Kidney glomerular epithelial cell (primary cell): ENCODE data around the gene RRM1.
"Not testable (repeated sequence)": the region's sequence is repeated elsewhere in the genome, so short reads cannot be mapped to it uniquely, and the experiment has no call there.

ENCODE experiments used
- DNase-seq: peaks from one replicate; lab custom pipeline; 2025; lab: John Stamatoyannopoulos, UW

Gene RRM1

DNA sequence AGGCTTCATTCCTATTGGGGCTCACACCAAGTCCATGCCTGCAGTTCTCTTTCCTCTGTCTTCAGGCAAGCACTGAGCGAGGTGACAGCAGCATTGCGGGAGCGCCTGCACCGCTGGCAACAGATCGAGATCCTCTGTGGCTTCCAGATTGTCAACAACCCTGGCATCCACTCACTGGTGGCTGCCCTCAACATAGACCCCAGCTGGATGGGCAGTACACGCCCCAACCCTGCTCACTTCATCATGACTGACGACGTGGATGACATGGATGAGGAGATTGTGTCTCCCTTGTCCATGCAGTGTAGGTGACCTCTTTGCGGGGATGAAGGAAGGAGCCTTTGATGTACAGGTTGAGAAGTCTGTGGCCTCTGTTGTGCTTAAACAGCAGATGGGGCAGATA, 11.4 kb upstream of the RRM1 start:
- DNase-seq = no peak

DNA sequence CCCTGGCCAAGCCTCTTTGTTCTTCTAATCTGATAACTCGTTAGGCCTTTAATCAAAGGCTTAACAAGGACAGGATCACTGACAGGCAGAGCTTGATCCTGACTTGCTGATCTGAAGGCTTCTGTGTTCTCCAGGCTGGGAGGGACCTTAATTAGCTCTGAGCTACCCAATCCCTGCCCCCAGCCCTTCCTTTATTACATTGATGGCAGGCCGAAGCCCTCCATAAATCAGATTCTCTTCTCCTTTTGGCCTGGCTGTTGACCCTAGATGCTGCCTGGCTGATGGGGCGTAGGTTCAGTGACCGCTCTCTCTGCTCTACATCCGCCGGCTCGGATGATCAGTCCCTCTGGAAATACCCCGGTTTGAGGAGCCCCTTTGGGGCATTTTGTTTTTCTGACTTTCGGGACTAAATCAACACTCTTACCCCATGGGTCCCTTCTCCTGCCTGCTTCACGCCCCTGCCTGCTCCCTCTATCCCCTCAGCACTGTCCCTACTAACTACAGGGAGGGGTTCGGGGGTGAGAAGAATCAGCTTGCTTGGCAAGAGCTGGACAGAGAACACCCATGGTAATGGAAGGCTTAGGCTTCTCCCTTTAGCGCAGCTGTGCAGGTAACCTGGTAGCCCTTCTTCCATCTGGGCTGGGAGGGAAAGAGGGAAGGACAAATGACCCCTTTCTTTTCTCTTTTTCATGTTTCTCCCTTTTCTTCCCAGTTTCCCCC, 10.0 kb upstream of the RRM1 start:
- no peak for DNase-seq

DNA sequence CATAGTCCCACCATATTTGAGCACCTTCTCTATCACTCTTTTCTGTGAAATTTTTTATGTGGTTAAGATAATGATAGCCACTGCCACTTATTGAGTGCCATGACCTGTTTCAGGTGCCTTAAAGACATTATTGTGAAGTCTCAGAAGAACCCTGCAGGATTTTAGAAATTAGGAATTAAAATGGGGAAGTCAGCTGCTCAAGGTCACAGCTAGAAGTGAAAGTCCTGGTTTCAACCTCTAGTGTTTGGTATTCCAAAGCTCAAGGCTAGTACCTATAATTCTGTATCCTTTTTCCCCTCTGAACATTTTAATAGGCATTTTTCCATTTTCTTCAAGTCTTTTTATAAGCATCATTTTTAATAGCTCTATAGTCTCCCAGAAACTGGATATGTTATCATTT, 9.0 kb upstream of the RRM1 start:
- DNase-seq = no peak

DNA sequence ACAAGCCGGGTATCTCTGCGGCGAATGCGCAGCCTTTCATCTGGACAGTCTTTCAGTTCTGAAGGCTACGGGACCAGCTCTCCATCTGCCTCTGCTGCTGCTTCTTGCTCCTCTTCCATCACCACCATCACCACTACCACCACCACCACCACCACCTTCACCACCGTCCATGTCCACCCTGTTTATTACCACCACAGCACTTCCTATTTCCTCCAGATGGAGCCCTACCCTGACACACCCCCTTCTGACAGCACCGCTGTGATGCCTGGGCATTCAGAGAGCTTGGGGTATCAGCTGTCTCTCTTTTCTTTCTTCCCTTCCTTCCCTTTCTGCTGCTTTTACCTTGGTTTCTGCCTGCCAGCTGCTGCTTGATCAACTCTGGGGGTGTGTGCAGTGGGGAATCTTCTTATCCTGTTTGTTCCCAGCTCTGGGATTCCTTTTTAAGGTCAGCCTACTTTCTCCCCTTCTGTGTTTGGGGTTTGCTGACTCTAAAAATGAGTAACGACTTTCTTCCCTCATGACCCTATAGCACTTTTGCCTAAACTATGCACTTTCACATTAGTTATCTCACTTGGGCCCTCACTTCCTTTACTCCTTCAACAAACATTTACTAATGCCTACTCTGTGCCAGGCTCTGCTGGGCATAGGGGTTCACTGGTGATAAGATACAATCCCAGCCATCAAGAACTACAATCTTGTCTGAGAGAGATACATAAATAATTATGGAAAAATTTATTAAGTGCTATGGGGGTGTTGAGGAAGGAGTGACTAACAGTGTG, 7.8 kb upstream of the RRM1 start:
- DNase-seq = no peak

DNA sequence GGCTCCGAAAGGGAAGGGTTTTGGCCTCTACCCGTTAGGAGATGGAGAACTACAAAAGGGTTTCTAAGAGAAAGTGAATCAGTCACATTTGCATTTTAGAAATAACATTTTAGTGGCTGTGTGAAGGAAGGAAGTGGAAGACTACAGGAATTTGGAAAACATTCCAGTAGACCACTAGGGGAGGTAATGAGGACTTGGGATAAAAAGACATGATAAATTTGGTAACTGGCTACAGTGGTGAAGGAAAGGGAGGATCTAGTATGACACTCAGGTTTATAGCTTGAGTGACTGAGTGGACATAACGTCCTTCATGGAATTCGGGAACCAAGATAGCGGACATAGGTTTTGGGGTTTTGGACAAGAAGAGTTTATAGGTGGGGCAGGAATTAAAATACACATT, 7.0 kb upstream of the RRM1 start:
- DNase-seq = no peak

DNA sequence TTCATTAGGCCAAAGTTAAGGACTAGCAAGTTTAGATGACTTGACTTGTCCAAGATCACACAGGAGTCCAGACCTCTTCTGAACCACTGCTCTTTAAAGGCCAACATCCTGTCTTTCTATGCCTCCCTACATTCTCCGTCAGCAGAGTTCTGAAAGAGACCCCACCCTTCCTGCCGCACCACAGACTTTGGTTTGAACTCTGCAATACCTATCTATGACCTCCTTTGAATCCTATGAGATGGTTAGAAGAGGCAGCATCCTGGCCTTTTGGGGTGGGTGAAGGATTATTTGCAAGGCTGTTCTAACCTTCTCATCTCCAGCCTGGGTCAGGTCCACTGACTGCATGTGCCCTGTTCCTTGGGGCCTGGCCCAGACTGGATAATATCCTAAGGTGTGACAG, 4.3 kb upstream of the RRM1 start:
- no peak for DNase-seq

DNA sequence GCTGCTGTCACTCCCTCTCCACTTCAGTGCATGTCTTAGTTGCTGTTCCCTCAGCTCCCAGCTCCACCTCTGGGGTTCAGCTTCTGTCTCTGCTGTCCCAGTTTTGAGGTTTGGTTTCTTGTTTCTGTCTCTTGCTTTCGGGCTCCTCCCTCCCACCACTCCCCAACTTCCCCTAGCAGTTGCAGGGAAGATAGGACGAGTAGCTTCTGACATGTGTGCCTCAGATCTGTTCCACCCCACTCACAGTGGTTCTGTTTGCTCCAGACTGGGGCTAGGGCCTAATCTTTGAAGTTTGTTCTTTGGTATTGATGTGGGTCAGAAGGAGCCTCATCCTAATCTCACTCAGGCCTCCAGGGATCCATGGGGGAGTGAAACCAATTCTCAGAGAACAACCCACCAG, 2.6 kb upstream of the RRM1 start:
- DNase-seq = no peak

DNA sequence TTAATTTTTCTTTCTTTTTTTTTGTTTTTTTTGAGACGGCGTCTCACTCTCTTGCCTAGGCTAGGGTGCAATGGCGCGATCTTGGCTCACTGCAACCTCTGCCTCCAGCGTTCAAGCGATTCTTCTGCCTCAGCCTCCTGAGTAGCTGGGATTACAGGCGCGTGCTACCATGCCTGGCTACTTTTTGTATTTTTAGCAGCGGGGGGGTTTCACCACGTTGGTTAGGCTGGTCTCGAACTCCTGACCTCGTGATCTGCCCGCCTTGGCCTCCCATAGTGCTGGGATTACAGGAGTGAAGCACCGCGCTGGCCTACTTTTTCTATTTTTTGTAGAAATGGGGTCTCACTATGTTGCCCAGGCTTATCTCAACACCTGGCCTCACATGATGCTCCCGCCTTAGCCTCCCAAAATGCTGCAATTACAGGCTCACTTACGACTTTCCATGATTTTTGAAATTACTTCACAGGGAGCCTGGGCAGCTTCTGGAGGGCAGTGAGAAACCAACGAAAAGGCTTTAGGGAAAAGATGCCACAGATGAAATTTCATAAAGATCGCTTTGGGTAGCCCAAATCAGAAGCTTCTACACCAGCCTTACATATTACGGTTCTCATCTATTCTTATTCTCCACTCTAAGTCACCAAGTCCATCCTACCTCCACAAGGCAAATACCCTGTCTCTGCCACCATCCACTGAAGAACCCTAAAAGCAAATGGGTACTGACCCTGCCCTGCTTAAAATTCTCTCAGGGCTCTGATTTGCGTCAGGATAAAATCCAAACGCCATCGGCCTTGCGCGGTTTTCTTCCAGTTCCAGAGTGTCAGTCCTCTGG, 866 bp upstream of the RRM1 start:
- DNase-seq = no peak

DNA sequence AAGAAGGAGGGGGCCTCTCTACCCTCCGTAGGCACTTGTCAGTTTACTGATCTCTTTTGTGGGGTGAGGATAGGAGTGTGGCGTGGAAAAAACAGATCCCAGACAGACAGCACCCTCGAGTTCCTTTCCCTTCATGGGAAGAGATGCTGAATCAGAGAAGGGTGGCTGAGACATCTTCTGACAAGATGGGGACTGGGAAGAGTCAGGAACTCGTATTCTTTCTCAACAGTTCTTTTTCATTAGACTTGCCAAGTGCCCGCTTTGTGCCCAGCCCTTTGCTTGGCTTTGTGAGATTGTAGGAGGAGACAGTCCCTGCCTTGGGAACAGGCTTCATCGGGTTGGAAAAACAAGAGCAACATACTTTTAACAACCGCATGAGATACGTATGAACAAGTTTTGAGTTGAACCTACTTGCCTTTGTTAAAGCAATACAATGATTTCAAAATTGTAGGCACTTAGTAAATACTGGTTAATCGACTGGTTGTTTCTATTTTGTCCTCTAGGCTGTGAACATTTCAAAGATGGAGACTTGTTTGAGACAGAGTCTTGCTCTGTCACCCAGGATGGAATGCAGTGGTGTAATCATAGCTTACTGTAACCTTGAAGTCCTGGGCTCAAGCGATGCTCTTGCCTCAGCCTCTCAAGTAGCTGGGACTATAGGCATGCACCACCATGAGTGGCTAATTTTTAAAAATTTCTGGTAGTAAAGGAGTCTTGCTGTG, 1.1 kb downstream of the RRM1 start:
- DNase-seq = peak; percentile 35

DNA sequence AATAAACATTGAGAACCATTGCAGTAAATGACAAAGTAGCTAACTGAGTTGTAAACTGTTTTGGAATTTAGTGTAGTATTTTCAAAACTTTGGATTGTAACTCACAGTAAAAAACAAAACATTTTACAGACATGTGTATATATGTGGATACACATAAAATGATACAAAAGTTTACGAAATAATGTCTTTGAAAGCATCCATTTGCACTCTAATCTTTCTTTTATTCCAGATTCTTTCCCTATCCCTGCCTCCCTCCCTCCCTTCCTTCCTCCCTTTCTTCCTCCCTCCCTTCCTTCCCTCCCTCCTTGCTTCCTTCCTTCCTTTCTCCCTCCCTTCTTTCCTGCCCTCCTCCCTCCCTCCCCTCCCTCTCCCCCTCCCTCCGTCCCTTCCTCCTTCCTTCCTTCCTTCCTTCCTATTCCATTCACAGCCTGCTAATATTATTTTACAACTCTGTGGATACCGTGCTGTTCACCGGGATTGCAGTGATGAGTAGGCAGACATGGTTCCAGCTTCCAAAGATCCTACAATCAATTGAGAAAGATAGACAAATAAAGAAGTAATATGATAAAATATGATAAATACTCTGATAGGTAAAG, 3.5 kb downstream of the RRM1 start:
- no peak for DNase-seq

DNA sequence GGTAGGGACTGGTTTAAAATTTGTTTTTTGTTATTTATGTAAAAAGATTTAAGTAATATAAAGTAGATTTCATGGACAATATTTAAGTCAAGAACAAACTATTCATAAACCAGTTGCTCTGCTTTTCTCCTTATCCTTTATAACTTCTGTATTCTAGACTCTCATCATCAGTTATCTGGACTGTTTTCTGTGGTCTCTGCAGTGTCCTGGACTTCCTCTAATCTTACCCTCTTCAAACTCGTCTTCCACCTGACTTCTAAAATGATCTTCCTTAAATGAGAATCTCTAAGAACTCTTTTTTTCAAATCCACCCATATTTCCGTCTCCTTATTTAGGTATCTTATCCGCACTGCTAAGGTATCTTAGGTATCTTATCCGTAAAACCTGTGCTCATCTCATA, 8.1 kb downstream of the RRM1 start:
- no peak for DNase-seq

DNA sequence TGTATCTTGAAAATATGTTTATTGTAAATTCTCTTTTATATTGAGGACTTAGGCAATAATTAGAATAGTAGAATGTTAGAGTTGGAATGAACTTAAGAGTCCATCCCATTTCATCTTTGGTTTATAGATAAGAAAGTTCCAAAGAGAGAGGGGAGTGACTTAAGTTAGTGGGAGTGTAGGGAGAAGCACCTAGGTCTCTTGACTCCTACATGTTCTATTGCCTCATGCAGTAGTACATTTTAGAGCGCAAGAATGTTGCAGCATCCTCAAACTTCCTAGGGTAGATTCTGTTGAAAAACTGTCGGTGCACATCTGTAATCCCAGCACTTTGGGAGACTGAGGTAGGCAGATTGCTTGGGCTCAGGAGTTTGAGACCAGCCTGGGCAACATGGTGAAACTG, 8.7 kb downstream of the RRM1 start:
- DNase-seq = no peak

DNA sequence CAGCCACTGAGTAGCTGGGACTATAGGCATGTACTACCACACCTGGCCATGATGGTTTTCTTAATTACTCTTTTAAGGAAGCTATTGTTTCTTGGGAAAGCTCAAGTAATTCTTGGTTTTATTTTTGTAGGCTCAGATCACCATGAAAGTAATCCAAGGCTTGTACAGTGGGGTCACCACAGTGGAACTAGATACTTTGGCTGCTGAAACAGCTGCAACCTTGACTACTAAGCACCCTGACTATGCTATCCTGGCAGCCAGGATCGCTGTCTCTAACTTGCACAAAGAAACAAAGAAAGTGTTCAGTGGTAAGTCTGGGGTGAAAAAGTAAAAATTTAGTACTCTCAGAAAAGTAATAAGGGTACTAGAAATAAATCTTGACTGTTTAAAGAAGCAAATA, 11.3 kb downstream of the RRM1 start:
- DNase-seq = no peak

DNA sequence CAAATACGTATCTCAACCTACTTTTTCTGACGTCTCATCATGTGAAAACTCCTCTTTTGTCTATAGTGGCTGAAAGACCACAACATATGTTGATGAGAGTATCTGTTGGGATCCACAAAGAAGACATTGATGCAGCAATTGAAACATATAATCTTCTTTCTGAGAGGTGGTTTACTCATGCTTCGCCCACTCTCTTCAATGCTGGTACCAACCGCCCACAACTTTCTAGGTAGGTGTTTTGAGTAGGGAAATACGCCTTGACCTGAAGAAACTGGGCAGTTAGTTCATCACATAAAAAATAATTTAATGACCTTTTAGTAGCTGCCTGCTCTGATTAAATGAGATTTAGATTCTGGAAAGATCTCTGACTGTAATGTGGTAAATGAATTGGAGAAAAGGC, 17.2 kb downstream of the RRM1 start:
- DNase-seq = no peak

DNA sequence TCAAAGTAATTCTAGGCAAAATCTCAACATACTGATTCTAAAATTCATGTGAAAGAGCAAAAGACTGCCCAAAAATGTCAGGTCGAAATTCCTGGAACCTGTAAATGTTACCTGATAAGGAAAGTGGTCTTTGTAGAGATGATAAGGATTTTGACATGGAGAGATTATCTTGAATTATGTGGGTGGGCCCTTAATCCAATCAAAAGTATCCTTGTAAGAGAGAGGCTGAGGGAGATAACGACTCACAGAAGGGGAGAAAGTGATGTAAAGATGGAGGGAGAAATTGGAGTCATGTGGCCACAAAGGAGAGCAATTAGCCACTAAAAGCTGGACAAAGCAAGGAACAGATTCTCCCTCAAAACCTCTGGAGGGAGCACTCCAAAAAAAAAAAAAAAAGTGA, 20.5 kb downstream of the RRM1 start:
- DNase-seq = no peak

DNA sequence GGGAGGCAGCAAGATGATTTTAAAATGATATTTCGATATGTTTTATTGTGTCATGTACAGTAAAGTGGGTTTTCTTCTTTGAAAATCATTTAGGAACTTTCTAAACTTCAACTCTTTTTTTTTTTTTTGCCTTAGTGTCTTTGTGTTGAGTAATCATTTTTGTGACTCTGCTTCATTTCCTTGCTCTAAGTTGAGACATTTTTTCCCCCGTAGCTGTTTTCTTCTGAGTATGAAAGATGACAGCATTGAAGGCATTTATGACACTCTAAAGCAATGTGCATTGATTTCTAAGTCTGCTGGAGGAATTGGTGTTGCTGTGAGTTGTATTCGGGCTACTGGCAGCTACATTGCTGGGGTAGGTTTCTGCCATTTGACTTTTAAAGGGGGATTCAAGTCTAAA, 23.5 kb downstream of the RRM1 start:
- DNase-seq = peak; percentile 28

DNA sequence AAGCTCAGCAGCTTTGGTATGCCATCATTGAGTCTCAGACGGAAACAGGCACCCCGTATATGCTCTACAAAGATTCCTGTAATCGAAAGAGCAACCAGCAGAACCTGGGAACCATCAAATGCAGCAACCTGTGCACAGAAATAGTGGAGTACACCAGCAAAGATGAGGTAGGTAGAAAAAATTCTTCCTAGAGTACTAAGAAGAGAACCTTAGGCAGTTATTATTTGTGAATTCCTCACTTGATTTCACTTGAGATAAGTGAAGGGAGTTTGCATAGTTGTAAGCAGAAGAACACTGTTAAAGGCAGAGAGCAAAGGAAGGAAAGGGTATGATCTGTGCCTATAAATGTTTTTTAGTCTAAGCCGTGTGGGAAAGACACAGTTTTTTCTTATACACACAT, 28.6 kb downstream of the RRM1 start:
- DNase-seq = no peak

DNA sequence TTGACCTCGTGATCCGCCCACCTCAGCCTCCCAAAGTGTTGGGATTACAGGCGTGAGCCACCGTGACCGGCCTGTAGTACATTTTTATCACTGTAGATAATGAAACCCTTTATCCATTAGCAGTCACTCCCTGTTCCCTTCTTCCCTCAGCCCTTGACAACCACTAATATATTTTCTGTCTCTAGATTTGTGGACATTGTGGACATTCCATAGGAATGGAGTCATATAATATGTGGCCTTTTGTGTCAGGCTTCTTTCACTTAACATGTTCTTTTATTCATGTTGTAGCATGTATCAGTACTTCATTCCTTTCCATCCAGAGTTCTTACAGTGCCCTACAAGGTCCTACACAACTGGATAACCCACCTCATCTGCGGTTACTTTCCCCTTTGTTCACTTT, 30.5 kb downstream of the RRM1 start:
- no peak for DNase-seq

DNA sequence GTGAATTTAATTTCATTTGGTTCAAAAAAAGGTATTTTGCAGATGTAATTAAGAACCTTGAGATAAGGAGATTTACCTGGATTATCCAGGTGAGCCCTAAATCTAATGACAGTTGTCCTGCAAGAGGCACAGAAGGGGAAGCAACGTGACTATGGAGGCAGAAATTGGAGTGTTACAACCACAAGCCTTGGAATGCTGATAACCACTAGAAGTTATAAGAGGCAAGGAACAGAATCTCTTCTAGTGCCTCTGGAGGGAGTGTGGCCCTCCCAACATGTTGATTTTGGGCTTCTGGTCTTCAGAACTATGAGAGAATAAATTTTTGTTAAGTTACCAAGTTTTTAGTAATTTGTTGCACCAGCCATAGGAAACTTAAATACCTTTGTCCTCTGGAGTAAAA, 32.8 kb downstream of the RRM1 start:
- no peak for DNase-seq

DNA sequence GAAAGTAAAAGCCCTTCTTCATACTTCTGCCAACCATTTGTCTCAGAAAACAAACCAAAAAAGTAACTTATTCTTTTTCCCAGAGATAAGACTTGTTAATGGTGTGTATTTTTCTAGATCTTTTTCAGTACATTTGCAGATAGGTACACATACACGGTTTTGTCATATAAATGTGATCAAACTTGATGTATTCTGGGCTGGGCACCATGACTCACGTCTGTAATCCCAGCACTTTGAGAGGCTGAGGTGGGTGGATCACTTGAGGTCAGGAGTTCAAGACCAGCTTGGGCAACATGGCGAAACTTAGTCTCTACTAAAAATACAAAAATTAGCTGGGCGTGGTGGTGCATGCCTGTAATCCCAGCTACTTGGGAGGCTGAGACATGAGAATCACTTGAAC, 35.6 kb downstream of the RRM1 start:
- DNase-seq = not testable (repeated sequence)

DNA sequence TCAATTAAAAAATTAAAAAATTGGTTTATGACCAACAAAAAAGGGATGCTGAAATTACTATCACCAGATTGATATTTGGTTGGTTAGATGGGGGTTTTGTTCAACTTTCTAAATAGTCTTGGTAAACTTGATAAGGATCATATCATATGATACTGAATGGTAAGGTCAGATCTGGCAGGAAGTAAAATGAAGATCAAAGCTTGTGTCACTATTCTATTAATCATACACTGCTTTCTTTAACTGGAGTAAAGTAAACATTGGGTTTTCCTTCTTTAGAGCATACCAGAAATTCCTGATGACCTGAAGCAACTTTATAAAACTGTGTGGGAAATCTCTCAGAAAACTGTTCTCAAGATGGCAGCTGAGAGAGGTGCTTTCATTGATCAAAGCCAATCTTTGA, 40.2 kb downstream of the RRM1 start:
- DNase-seq = peak; percentile 93

DNA sequence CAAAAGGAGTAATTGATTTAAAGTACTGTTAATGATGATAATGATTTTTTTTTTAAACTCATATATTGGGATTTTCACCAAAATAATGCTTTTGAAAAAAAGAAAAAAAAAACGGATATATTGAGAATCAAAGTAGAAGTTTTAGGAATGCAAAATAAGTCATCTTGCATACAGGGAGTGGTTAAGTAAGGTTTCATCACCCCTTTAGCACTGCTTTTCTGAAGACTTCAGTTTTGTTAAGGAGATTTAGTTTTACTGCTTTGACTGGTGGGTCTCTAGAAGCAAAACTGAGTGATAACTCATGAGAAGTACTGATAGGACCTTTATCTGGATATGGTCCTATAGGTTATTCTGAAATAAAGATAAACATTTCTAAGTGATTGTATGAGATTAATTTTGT, 43.9 kb downstream of the RRM1 start:
- no peak for DNase-seq
